HepG2 (cell line): Measurements from ENCODE around the gene TSPAN7. TPM values are rescaled to one million over a fixed set of nuclear protein-coding genes. Genes with fewer than 3 reads are reported as not detected.

Experiments used
- ATAC-seq: fragments of 200-7000 bp; cut with Tn5 transposase; 3 replicates; pipeline ENCODE4 v1.9.1; 2020; ENCODE audit warnings: mild to moderate bottlenecking, moderate library complexity
- BruUV-seq: library from RNA; stranded (reverse); fragments of 400-500 nt; replicated peaks from 2 replicates; lab custom pipeline; 2021; lab: Mats Ljungman, UMichigan
- CTCF ChIA-PET: fragments of 300-600 bp; formaldehyde crosslinking; extraction: SDS; loops from one replicate; lab custom pipeline; 2021; ENCODE audit warnings: low total read pairs, inconsistent platforms, low intra/inter-chr PET ratio; lab: Yijun Ruan, JAX
- POLR2A ChIA-PET: fragments of 350-600 bp; sonication (Branson Sonifier 250); formaldehyde crosslinking; loops from one replicate; lab custom pipeline; 2020; ENCODE audit warnings: antibody characterized with exemption, inconsistent platforms; lab: Yijun Ruan, JAX
- DNase-seq: peaks from one replicate; pipeline ENCODE4 v3.0.0-alpha.2; 2015; ENCODE audit warnings: low spot score
- FAIRE-seq: peaks from 3 replicates; lab custom pipeline; 2011; peaks lifted over from hg19 to GRCh38; lab: Jason Lieb, UNC
- H2AFZ ChIP-seq: one replicate; pipeline ENCODE4 v1.6.1; 2011; ENCODE audit warnings: low read length, inconsistent platforms
- H3K27ac ChIP-seq: fragments of 300-600 bp; 3 replicates; pipeline ENCODE4 v1.8.0; 2011; ENCODE audit warnings: mixed run types, mild to moderate bottlenecking, mixed read lengths, low read length, inconsistent platforms; ENCODE audit not compliant: insufficient read depth; ENCODE audit errors: extremely low read length
- H3K27me3 ChIP-seq, 2 experiments: fragments of 200-600 bp in 1 of 2; 2 replicates in 1 of 2; 3 replicates in 1 of 2; pipeline versions ENCODE4 v1.6.0 to v1.8.0; 2011; ENCODE audit warnings: low read length in 2 of 2, mild to moderate bottlenecking in 2 of 2, moderate library complexity in 2 of 2, inconsistent platforms in 1 of 2; ENCODE audit not compliant: insufficient read depth in 2 of 2, control insufficient read depth in 1 of 2
- H3K36me3 ChIP-seq, 2 experiments: fragments of 200-600 bp in 1 of 2; replicated peaks in 1 of 2; 2 replicates in 1 of 2; 3 replicates in 1 of 2; pipeline versions ENCODE4 v1.5.1 to v1.8.0; 2011; ENCODE audit warnings: low read length in 2 of 2, inconsistent platforms in 1 of 2; ENCODE audit not compliant: insufficient read depth in 2 of 2, control insufficient read depth in 1 of 2
- H3K4me1 ChIP-seq: 2 replicates; pipeline ENCODE4 v1.5.1; 2012; ENCODE audit warnings: low read length, inconsistent platforms; ENCODE audit not compliant: insufficient read depth
- H3K4me2 ChIP-seq: 2 replicates; pipeline ENCODE4 v1.6.0; 2011; ENCODE audit warnings: low read depth, low read length, inconsistent platforms
- H3K4me3 ChIP-seq, 3 experiments: fragments of 200-600 bp in 1 of 3; sonication (generic), shearing (Covaris generic) in 1 of 3; replicated peaks in 1 of 3; 2 replicates each; pipeline ENCODE4 v1.5.1; 2011 to 2016; ENCODE audit warnings: low read length in 3 of 3, inconsistent platforms in 2 of 3, low read depth in 2 of 3, mild to moderate bottlenecking in 2 of 3, control low read depth in 1 of 3, mixed read lengths in 1 of 3; ENCODE audit not compliant: insufficient read depth in 1 of 3
- H3K79me2 ChIP-seq: one replicate; pipeline ENCODE4 v1.6.1; 2011; ENCODE audit warnings: low read length, inconsistent platforms; ENCODE audit not compliant: insufficient read depth
- H3K9ac ChIP-seq: 2 replicates; pipeline ENCODE4 v1.6.0; 2011; ENCODE audit warnings: mild to moderate bottlenecking, low read depth, low read length, inconsistent platforms; ENCODE audit not compliant: insufficient read depth
- H3K9me3 ChIP-seq: 2 replicates; pipeline ENCODE4 v1.5.1; 2012; ENCODE audit warnings: mild to moderate bottlenecking, low read length
- H4K20me1 ChIP-seq: 2 replicates; pipeline ENCODE4 v1.6.0; 2011; ENCODE audit warnings: inconsistent platforms, mild to moderate bottlenecking, low read length, moderate library complexity; ENCODE audit not compliant: insufficient read depth
- BRCA1 ChIP-seq: sonication (generic); formaldehyde crosslinking; IDR thresholded peaks from 2 replicates; pipeline ENCODE4 v1.4.0; 2020; ENCODE audit warnings: missing genetic modification reagents
- KAT2B ChIP-seq: fragments of 150-350 bp; IDR thresholded peaks from 2 replicates; pipeline ENCODE4 v1.6.1; 2014; ENCODE audit warnings: low read depth, low read length, borderline replicate concordance
- LCORL ChIP-seq, 2 experiments: fragments of 450-650 bp in 1 of 2; sonication (generic) in 1 of 2; formaldehyde crosslinking in 1 of 2; IDR thresholded peaks; 2 replicates each; pipeline versions ENCODE4 v1.5.0 to v1.6.1; 2017 to 2020; ENCODE audit warnings: antibody characterized with exemption in 1 of 2, missing genetic modification reagents in 1 of 2
- RBFOX2 ChIP-seq: fragments of 200-400 bp; formaldehyde crosslinking; IDR thresholded peaks from 2 replicates; pipeline ENCODE4 v1.6.1; 2017; ENCODE audit warnings: low read depth, mild to moderate bottlenecking, low read length
- SAFB2 ChIP-seq: sonication (generic); formaldehyde crosslinking; IDR thresholded peaks from 2 replicates; pipeline ENCODE4 v1.5.1; 2020; ENCODE audit warnings: missing genetic modification reagents, low read depth, mild to moderate bottlenecking, borderline replicate concordance
- SATB2 ChIP-seq: sonication (generic); formaldehyde crosslinking; IDR thresholded peaks from 2 replicates; pipeline ENCODE4 v1.5.0; 2020; ENCODE audit warnings: missing genetic modification reagents
- ZC3H13 ChIP-seq: sonication (generic); formaldehyde crosslinking; IDR thresholded peaks from 2 replicates; pipeline ENCODE4 v1.8.1; 2023; ENCODE audit warnings: mild to moderate bottlenecking, missing genetic modification reagents, moderate library complexity
- ZEB1 ChIP-seq: IDR thresholded peaks from 2 replicates; pipeline ENCODE4 v1.6.1; 2012; ENCODE audit warnings: mild to moderate bottlenecking, low read depth, inconsistent platforms; ENCODE audit not compliant: insufficient replicate concordance
- ZNF260 ChIP-seq: sonication (generic); formaldehyde crosslinking; IDR thresholded peaks from 2 replicates; pipeline ENCODE4 v1.4.0; 2020; ENCODE audit warnings: missing genetic modification reagents, low read depth, mild to moderate bottlenecking, borderline replicate concordance
- ZNF709 ChIP-seq: sonication (generic); formaldehyde crosslinking; IDR thresholded peaks from 2 replicates; pipeline ENCODE4 v1.5.0; 2020; ENCODE audit warnings: mild to moderate bottlenecking, missing genetic modification reagents
- WGBS: methylation state at CpG from one replicate; pipeline ENCODE4 v1.1.6; 2017; ENCODE audit warnings: low lambda C conversion rate; 5-methylcytosine and 5-hydroxymethylcytosine counted together
- in situ Hi-C: cut with HindIII; loops from 2 replicates; pipeline ENCODE4 v1.10.0; 2017; ENCODE audit warnings: low pct_unique_long_range_greater_than_20kb; ENCODE audit not compliant: extremely low pct_ligation_motif_present
- intact Hi-C: fragments of 100-400 bp; cut with micrococcal nuclease; formaldehyde crosslinking; loops from one replicate; pipeline ENCODE4 v1.10.0; 2022; ENCODE audit not compliant: unreplicated experiment
- polyA plus RNA-seq, 8 experiments: library from polyadenylated mRNA; depleted of rRNA in 3 of 8; stranded (reverse) in 7 of 8; unstranded in 1 of 8; fragments of >200 nt; fragmentation: Illumina TruSeq in 4 of 8; extraction: Trizol in 4 of 8; gene quantifications; 2 replicates each; pipeline versions ENCODE4 v1.2.1 to v1.2.3, GENCODE V29; 2011 to 2016; ENCODE audit warnings: low read depth in 4 of 8, missing spikeins in 1 of 8, mixed read lengths in 1 of 8; ENCODE audit not compliant: insufficient read depth in 1 of 8
- total RNA-seq, 5 experiments: library from RNA; depleted of rRNA; stranded (reverse); fragments of >200 nt; fragmentation: Illumina TruSeq; extraction: Trizol; gene quantifications; 2 replicates each; pipeline ENCODE4 v1.2.3, GENCODE V29; 2016; ENCODE audit warnings: low read depth in 1 of 5
- TF ChIP-seq, protein P1 (sequence below): sonication (generic); formaldehyde crosslinking; IDR thresholded peaks from 2 replicates; pipeline ENCODE4 v1.4.0; 2020; ENCODE audit warnings: missing genetic modification reagents, mild to moderate bottlenecking, borderline replicate concordance
- TF ChIP-seq, protein P2 (sequence below): sonication (generic); formaldehyde crosslinking; IDR thresholded peaks from 2 replicates; pipeline ENCODE4 v1.5.1; 2020; ENCODE audit warnings: mild to moderate bottlenecking, missing genetic modification reagents, moderate library complexity

Gene TSPAN7
- total and polyA plus RNA-seq, 2 of the 13 experiments (the other 11 are each of a cell fraction or from before 2014, with no cell fraction given): 21.4 to 47.1 TPM

DNA sequence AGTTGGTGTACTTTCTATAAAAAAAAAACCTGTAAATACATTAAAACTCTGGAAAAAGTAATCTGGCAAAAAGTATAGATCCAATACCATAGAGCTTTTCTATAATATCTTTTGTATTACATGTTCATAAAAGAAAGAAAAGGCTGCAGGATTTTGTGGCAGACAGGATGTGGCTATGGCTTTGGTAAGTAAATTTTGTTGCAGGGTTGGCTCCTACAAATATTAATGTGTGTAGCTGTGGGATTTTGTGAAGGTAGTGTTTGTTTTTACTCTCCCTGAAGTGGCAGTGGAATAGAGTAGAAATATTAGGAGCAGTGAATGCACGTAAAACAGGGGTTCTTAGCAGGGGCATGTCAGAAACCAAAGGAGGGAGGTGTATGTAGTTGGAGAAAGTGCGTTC lies 84.8 kb downstream of the TSPAN7 start (continued):
- TF ChIP-seq BRCA1 (CRISPR knock-in tag) (no peak), ZNF260 (CRISPR knock-in tag) (no peak), SATB2 (CRISPR knock-in tag) (no peak), KAT2B (no peak), ZEB1 (no peak), ZC3H13 (no peak), ZNF709 (no peak)
- TF ChIP-seq, protein P1, sequence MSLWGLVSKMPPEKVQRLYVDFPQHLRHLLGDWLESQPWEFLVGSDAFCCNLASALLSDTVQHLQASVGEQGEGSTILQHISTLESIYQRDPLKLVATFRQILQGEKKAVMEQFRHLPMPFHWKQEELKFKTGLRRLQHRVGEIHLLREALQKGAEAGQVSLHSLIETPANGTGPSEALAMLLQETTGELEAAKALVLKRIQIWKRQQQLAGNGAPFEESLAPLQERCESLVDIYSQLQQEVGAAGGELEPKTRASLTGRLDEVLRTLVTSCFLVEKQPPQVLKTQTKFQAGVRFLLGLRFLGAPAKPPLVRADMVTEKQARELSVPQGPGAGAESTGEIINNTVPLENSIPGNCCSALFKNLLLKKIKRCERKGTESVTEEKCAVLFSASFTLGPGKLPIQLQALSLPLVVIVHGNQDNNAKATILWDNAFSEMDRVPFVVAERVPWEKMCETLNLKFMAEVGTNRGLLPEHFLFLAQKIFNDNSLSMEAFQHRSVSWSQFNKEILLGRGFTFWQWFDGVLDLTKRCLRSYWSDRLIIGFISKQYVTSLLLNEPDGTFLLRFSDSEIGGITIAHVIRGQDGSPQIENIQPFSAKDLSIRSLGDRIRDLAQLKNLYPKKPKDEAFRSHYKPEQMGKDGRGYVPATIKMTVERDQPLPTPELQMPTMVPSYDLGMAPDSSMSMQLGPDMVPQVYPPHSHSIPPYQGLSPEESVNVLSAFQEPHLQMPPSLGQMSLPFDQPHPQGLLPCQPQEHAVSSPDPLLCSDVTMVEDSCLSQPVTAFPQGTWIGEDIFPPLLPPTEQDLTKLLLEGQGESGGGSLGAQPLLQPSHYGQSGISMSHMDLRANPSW: no peak
- TF ChIP-seq, all 625 proteins: peak for 0

DNA sequence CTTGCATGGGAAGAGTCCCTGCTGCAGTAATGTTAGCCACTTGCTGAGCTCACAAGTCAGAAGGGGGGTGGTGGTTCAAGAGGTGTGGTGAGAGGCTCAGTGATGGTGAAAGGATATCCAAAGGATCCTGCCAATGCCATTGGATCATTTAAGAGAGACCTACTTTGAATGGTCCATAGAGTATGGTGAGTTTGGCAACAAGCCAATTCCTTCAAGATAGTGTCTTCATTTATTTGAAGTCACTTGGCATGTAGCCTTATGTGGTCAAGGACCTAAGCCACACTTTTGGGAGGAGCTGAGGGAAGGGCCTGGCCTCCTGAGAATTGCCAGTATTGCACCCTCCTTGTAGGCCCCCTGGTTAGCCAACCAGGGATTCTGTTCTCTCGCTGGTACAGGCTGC lies 87.9 kb downstream of the TSPAN7 start:
- FAIRE-seq (no peak), ATAC-seq (no peak)
- Histone ChIP-seq H4K20me1 (no peaks in the 10 kb centered on the region), H3K4me3 (no peak overlapping the region), H3K36me3 (no peaks in the 10 kb centered on the region), H3K4me1 (peaks cover 21% of the 10 kb centered on the region), H3K27me3 (no peaks in the 10 kb centered on the region), H2AFZ (no peak overlapping the region), H3K9me3 (no peaks in the 10 kb centered on the region), H3K79me2 (no peaks in the 10 kb centered on the region), H3K9ac (no peak overlapping the region)
- POLR2A ChIA-PET: no interaction called here
- TF ChIP-seq RBFOX2: no peak
- TF ChIP-seq, protein P2, sequence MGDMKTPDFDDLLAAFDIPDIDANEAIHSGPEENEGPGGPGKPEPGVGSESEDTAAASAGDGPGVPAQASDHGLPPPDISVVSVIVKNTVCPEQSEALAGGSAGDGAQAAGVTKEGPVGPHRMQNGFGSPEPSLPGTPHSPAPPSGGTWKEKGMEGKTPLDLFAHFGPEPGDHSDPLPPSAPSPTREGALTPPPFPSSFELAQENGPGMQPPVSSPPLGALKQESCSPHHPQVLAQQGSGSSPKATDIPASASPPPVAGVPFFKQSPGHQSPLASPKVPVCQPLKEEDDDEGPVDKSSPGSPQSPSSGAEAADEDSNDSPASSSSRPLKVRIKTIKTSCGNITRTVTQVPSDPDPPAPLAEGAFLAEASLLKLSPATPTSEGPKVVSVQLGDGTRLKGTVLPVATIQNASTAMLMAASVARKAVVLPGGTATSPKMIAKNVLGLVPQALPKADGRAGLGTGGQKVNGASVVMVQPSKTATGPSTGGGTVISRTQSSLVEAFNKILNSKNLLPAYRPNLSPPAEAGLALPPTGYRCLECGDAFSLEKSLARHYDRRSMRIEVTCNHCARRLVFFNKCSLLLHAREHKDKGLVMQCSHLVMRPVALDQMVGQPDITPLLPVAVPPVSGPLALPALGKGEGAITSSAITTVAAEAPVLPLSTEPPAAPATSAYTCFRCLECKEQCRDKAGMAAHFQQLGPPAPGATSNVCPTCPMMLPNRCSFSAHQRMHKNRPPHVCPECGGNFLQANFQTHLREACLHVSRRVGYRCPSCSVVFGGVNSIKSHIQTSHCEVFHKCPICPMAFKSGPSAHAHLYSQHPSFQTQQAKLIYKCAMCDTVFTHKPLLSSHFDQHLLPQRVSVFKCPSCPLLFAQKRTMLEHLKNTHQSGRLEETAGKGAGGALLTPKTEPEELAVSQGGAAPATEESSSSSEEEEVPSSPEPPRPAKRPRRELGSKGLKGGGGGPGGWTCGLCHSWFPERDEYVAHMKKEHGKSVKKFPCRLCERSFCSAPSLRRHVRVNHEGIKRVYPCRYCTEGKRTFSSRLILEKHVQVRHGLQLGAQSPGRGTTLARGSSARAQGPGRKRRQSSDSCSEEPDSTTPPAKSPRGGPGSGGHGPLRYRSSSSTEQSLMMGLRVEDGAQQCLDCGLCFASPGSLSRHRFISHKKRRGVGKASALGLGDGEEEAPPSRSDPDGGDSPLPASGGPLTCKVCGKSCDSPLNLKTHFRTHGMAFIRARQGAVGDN (CRISPR knock-in tag): no peak
- no peak for TF ChIP-seq SAFB2 (CRISPR knock-in tag)
- peak; percentile 46; the same call in 1 of the 2 replicates for TF ChIP-seq LCORL (IDR thresholded peaks at IDR 0.05)
- no peak for TF ChIP-seq LCORL (CRISPR knock-in tag; IDR thresholded peaks at IDR 0.05)
- TF ChIP-seq, all 625 proteins: peak for 1
- Histone ChIP-seq H3K4me2 (no peak overlapping the region), H3K27ac (no peak overlapping the region)
- CTCF ChIA-PET: no interaction called here
- in situ Hi-C loops (no loop called here), intact Hi-C loops (no loop called here)
- no CpG with 5 or more reads among the region's 1 CpG for WGBS
- DNase-seq: no peak
- no TSS peak for BruUV-seq
